NCI-H446 treated with DMSO at 0.1 percent for 48 hours (cell line): ENCODE data around the gene MMP17.

Experiments used
- DNase-seq: peaks from one replicate; lab custom pipeline; 2025; lab: John Stamatoyannopoulos, UW

The MMP17 gene

DNA sequence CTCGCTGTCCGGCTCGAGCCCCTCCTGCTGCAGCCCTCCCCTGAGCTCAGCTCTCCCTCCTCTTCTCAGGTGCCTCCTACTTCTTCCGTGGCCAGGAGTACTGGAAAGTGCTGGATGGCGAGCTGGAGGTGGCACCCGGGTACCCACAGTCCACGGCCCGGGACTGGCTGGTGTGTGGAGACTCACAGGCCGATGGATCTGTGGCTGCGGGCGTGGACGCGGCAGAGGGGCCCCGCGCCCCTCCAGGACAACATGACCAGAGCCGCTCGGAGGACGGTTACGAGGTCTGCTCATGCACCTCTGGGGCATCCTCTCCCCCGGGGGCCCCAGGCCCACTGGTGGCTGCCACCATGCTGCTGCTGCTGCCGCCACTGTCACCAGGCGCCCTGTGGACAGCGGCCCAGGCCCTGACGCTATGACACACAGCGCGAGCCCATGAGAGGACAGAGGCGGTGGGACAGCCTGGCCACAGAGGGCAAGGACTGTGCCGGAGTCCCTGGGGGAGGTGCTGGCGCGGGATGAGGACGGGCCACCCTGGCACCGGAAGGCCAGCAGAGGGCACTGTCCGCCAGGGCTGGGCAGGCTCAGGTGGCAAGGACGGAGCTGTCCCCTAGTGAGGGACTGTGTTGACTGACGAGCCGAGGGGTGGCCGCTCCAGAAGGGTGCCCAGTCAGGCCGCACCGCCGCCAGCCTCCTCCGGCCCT lies 22.8 kb downstream of the MMP17 start:
- no peak for DNase-seq

DNA sequence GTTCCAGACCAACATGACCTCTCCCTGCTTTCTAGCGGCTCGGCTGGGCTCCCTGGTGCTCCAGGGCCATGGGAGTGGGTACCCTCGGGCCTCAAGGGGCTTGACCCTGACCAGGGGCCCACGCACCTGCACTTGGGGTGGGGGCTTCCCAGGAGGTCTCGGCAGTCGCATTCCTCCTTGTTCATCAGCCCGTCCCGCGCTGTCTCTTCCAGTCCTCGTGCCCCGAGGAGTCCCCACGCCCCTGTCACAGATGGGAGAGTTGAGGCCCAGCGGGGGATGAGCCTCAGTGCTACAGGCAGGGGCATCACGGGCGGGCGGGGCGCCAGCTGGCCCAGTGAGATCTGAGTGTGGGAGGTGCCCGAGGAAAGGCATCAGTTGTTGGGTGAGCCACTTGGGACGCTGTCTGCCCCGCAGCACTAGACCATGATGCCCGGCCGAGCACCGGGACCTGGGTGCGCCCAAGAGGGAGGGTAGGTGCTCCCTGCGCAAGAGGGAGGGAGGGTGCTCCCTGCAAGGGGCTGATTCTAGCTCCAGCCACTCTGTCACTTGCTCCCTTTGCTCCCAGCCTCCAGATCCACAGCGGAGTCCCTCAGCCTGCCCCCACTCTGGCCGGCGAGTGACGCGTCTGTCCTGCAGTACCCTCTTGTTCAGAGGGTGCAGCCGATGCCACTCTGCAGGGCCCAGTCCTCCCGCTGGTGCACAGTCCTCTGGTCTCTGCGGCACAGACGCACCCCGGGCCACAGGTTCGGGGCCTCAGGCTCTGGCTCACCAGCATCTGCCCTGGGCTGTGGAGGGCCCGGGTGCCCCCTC lies 23.8 kb downstream of the MMP17 start:
- no peak for DNase-seq

DNA sequence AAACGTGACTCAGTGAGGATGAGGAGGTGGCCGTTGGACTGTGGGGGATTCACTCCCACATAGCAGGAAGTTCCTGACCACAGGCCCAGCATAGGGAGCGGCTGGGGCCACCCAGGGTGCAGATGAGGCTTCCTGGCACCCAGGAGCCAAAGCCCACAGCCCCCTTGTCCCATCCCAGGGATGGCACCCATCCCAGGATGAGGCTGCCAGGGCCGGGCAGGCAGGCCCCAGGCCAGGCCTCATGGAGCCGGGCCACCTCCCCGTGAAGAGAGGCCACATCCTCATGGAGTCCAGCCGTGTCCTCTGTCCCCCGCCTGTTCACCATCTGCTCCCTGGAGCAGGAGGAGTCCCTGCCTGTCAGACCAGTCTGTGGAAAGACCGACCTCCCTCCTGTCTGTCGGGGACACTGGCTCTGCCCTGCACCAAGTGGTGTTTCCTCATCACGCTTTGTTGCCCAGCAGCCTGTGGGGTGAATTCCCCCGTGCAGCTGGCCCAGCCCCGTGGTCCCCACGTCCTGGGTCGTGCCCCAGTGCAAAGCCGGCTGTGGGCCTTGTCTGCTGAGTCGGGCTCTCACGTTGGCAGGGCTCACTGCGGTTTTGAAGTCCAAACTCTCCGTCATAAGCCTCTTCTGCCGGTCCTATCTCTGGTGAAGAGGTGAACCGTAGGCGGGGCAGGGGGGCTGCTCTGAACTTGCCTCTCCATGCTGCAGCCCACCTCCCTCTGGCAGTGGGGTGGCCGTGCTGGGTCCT lies 24.5 kb downstream of the MMP17 start:
- DNase-seq = no peak

DNA sequence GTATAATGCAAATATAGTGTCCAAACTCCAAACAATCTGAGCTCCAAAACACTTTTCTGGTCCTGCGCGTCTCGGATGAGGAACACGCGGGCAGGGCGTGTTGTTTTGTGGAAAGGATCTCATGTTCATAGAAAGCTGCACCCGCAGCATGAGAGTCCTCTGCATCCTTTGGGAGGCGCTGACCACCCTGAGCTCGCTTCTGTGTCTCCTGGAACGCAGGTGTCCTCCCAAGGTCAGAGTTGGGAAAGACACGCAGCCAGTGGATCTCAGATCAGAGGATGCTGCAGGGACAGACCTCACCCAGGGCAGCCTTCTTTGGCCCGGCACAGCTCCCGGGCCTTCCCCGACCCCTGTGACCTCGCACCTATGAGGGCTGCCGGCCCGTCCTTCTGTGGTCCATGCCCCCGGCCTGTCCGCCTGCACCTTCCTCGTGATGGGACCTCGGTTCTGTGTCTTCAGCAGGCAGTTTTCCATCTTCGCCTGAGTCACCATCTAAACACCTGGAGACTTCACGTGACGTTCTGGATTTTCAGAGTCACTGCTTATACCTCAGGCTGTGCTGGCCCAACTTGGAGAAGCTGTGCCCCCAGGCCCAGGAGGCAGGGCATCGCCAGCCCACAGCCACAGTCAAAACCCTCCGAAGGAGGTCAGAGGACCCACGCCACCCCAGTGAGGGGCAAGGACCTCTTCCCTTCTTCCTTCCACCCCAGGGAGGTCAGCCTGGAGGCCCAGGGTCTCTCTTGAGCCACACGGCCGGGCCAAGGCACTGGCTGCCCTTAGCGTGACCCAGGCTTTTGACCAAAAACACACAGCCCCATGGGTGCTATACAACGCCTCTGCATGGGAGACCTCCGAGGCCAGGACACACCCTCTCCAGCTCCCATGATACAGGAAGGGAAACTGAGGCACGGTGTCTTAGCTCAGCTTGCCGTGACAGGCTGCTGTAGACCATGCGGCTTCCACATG lies 25.9 kb downstream of the MMP17 start:
- DNase-seq = no peak

DNA sequence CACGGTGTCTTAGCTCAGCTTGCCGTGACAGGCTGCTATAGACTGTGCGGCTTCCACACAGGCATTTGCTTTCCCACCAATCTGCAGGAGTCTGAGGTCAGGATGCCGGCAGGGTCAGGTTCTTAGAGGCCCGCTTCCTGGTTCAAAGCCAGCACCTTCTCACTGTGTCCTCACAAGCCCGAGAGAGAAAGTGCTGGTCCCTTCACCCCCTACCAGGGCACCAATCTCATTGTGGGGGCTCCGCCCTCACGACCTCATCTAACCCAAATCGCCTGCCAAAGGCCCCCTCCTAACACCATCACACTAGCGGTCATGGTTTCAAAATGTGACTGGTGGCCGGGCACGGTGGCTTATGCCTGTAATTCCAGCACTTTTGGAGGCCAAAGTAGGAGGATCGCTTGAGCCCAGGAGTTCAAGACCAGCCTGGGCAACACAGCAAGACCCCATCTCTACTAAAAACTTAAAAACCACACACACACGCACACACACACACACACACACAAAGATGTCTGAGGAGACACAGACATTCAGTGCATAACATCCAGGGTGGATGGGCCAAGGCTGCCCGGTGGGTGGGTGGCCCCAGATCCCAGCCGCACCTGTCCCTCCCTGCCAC lies 26.8 kb downstream of the MMP17 start:
- no peak for DNase-seq

DNA sequence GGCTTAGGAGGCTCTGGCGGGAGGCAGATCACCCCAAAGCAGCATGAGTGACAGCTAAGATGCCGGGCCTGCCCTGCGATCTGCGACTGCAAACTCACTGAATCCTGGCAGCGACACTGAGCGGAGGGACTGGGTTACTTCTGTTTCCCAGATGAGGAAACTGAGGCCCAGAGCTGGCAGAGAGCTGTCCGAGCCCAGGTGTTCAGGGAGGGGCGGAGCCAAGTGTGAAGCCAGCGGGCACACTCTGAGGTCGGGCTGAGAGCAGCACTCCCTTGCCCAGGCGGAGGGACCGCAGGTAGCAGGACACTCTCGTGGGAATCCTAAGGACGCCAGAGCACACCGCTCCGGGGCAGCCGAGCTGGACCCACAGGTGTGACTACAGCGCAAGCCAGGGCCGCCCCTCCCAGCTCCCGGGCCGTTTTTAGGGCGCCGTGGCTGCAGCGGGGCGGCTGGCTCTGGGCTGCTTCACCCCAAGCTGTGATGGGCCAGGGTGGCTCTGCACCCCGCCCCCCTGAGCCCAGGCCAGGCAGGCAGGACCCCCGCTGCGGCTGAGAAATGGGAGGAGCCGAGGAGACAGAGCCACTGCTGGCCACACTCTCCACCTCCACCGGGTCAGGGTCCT lies 27.4 kb downstream of the MMP17 start:
- no peak for DNase-seq

DNA sequence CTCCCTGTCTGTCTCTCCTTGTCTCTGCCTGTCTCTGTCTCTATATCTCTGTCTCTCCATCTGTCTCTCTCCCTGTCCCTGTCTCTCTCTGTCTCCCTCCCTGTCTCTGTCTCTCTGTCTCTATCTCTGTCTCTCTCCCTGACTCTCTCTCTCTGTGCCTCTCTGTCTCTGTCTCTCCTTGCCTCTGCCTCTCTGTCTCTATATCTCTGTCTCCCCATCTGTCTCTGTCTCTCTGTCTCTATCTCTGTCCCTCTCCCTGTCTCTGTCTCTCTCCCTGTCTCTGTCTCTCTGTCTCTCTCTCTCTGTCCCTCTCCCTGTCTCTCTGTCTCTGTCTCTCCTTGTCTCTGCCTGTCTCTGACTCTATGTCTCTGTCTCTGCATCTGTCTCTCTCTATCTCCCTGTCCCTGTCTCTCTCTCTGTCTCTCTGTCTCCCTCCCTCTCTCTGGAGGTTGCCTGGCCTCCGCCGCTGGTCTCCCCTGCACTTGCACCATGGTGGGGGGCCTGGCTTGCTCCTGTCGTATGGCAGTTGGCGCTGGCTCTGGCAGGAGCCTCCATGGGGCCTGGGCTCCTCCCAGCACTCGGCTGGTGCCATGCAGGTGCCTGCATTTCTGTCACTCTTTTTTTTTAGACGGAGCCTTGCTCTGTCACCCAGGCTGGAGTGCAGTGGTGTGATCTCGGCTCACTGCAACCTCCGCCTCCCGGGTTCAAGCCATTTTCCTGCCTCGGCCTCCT lies 28.3 kb downstream of the MMP17 start:
- DNase-seq = no peak

DNA sequence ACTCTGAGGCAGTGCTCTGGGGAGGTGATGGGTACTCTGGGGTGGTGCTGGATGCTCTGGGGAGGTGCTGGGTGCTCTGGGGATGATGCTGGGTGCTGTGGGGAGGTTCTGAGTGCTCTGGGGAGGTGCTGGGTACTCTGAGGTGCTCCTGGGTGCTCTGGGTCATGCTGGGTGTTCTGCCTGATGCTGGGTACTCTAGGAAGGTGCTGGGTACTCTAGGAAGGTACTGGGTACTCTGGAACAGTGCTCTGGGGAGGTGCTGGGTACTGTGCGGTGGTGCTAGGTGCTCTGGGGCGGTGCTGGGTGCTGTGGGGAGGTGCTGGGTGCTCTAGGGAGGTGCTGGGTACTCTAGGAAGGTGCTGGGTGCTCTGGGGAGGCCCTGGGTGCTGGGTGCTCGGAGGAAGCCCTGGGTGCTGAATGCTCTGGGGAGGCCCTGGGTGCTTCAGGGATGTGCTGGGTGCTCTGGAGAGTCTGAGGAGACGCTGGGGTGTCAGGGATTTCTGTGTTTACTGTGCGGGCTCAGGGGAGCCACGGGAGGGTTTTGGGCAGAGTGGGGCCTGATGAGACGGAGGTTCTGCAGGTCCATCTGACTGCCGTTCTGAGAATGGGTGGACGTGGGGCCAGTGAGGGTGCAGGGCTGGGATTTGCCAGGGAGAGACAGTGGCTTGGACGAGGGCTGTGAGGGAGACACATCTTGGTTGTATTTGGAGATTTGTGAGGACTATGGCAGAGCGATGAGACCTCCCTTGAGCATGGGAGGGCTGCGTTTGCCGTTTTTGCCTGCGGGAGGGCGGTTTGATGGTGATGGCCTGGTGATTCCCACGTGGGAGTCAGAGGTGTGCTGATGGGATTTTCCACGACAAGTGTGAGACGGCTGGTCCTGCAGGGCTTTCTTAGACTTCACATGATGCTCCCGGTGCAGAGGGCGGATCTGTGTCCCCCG lies 30.0 kb downstream of the MMP17 start:
- DNase-seq = no peak

DNA sequence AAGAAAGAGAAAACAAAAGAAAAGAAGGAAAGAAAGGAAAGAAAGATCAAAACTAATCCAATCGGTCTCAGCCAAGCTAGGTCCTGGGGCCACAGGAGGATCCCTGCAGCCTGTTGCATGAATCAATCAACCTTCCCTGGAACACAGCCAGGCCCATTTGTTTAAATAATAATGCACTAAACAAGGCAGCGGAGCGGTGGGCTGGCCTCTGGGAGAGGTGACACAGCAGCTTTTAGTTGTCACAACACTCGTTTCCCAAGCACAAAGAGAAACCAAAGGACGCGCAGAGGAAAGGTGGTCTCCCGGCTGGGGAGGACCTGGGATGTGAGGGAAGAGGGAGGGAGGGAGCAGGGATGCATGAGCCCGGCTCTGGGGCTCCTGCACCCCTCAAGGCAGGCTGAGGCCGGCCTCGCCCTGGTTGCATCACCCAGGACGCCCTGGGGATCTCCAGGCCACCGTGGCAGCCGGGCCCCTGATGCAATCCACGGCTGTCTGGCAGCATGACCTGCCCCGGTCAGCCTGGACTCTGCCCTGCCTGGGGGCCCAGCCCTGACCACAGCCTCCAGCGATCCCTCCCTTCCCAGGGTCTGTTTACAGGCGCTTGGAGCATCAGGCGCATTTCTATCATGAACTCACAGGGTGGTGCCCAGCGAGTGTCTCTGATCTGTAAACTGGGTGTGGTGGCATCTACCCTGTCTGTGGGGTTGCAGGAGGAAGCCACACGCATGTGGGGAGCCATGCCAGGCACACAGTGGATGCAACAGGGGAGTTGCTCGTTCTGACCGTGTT lies 32.5 kb downstream of the MMP17 start:
- DNase-seq = no peak

DNA sequence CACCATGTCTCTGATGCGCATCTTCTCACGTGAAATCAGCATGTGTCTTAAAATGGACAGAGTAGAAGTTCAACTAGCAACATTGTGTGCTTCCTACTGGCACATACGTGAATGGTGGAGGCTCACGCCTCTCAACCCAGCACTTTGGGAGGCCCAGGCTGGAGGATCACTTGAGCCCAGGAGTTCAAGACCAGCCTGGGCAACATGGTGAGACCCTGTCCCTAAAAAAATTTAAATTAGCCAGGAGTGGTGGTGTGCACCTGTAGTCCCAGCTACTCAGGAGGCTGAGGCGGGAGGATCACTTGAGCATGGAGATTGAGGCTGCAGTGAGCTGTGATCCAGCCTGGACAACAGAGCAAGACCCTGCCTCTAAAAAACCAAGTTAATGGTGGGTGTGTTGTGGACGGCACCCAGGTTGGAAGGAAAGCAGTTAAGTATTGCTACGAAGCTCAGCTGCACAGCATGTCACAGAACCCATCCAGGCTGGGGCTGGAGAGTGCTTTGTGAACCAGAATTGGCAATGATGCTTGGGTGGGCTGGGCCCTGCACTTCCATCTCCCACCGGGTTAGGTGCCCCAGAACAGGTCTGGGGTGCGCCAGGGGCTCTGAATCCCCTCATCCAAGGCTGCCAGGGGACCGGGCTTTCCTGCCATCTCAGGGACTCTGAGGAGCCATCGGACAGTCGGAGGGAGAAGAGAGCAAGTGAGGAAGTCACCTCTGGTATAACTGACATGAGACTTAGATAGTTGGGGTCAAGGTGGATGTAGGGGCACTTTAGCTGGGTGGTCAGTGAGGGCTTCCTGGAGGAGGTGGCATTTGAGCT lies 33.3 kb downstream of the MMP17 start:
- no peak for DNase-seq

DNA sequence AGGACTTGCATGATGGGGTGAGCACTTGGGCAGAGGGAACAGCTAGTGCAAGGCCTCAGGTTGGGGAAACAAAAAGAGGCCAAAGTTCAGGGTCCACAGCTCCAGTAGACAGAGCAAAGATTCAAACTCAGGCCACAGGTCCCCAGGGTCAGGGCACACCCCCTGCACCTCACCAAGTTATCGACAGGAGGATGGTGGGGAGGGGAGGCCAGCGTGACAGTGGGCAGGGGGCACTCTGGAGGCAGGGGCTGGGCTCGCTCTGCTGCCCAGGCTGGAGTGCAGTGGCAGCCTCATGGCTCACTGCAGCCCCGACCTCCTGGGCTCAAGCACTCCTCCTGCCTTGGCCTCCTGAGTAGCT lies 33.9 kb downstream of the MMP17 start:
- DNase-seq = no peak

DNA sequence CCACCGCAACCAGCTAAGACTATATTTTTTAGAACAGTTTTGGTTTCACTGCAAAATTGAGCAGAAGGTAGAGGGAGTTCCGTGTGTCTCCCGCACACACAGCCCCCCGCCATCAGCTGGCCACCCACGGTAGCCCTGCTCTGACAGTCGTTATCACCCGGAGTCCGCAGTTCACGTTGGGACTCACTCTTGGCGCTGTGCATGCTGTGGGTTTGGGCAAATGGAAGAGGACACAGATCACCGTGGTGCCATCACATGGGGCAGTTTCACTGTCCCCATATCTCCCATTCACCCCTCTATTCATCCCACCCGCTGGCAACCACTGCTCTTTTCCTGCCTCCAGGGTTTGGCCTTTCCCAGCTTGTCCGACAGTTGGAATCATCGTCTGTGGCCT lies 34.4 kb downstream of the MMP17 start:
- DNase-seq = no peak

DNA sequence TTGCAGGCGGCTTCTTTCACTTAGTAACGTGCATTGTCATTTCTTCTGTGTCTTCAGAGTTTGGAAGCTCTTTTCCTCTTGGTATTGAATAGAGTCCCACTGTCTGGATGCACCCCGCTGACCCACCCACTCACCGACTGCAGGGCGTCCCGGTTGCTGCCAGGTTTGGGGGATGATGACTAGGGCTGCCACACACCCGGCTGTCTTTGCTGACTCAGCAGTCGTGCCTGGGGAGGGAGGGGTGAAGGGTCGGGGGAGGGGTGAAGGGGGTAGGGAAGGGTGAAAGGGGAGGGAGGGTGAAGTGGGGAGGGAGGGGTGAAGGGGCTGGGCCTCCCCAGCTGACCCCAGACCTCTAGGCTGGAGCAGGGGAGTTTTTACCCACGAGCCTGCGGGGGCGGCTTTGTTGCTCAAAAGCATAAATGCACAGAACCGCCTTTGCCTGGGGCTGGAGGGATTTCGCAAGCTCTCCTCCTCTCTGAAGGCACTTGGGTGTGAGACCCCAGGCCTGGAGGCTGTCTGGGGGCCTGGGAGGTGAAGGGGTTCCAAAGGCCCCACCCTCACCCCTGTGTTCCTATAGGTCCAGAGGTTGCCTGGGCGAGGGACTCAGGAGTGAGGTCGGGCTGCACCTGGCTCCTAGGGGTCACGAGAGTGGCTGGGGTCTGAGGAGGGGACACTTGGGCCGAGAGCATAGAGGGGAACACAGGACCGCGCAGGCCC lies 35.0 kb downstream of the MMP17 start:
- DNase-seq = no peak

DNA sequence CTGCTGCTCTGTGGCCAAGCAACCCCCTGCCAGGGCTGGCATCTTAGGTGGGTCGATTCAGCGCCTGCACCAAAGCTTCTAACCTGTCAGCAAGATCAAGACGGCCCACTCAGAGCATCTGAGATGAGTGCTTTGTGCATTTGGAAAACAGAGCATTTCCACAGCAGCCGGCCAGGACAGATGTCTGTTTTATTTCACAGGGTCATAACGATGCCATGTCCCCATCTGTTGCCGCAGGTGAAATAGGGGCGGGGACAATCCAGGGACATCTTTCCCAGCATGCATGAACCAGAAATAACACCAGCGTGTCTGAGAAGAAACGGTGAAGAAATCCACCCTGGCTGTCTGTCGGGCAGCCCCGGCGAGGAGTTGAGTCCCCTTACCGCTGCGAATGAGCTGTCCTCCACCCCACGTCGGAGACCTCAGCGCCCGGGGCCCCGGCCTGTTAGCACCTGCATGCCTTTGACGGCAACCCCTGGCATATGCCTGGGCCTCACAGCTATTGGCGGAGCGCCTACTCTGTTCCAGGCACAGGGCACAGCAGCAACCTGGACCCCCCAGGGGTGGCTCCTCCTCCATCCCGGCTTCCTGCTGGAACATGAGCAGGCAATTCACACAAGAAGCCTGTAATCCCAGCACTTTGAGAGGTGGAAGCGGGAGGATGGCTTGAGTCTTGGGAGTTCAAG lies 35.7 kb downstream of the MMP17 start:
- no peak for DNase-seq

DNA sequence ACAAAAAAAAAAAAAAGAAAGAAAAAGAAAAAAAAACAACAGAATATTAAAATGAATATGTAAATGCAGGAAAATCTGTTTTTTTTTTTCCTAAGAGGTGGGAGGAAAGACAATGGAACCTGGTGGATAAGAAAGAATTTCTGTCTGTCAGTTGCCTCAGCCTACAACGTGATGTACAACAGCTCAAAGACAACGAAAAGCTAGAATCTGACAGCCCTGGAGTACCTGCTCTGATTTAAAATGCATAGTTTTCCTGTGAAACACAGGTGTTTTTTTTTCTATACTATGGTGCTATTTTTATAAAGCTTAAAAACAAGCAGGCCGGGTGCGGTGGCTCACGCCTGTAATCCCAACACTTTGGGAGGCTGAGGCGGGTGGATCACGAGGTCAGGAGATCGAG lies 36.3 kb downstream of the MMP17 start:
- no peak for DNase-seq
